HG03103 (cell line): ENCODE data around the gene BYSL.

Experiments used
- ATAC-seq: cut with Tn5 transposase; IDR thresholded peaks from one replicate; pipeline ENCODE4 v1.9.1; 2021; ENCODE audit warnings: low read depth; ENCODE audit not compliant: unreplicated experiment

BYSL gene, protein sequence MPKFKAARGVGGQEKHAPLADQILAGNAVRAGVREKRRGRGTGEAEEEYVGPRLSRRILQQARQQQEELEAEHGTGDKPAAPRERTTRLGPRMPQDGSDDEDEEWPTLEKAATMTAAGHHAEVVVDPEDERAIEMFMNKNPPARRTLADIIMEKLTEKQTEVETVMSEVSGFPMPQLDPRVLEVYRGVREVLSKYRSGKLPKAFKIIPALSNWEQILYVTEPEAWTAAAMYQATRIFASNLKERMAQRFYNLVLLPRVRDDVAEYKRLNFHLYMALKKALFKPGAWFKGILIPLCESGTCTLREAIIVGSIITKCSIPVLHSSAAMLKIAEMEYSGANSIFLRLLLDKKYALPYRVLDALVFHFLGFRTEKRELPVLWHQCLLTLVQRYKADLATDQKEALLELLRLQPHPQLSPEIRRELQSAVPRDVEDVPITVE

GRCh38 chr6:41920921-41921711 is at the start of gene BYSL, which contains the start of gene MED20:
Gene BYSL (plus strand): TSS chr6:41921499. CDS start chr6:41921563, 64 bp downstream.
Gene MED20 (minus strand): TSS chr6:41921139. CDS start chr6:41921018, 121 bp downstream.
- ATAC-seq = peak; percentile 78

- no peak for ATAC-seq
These were observed 49.6 kb upstream of the BYSL start for GRCh38 chr6:41871691-41872090.

- ATAC-seq = no peak
These were observed 49.2 kb upstream of the BYSL start for GRCh38 chr6:41872147-41872546.

DNA sequence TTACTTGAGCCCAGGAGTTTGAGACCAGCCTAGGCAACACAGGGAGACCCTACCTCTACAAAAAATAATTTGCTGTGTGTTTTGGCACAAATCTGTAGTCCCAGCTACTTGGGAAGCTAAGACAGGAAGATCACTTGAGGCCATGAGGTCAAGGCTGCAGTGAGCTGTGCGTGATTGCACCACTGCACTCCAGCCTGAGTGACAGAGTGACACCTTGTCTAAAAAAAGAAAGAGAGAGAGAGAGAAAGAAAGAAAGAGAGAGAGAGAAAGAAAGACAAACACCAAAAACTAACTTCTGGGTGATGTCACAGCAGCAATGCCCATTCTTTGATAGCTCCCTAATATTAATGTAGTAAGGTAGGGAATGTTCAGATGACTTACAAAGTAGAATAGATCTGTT is 46.6 kb upstream of the BYSL start:
- ATAC-seq = no peak

- ATAC-seq = no peak
These were observed 44.1 kb upstream of the BYSL start for GRCh38 chr6:41877051-41877680.

- ATAC-seq = no peak
These were observed 43.1 kb upstream of the BYSL start for GRCh38 chr6:41878246-41878645.

- ATAC-seq = no peak
These were observed 42.3 kb upstream of the BYSL start for GRCh38 chr6:41878961-41879405.

DNA sequence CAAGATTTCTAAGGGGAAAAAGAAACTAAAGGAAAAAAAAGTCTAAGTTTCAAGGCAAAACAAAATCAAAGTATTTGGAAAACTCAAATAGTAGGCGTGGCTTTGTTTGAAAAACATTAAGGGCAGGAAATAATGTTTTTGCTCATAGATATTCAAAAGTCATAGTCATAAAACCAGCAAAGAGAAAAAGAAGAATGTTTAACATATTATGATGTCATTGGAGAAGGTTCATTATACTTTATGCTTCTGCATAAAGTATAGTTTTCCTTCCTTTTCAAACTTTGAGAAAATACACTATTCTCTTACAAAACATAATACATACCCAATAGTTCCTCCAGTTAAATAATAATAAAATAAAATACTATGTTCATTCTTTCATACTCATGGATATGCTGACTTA is 39.8 kb upstream of the BYSL start:
- no peak for ATAC-seq

- ATAC-seq = no peak
These were observed 36.3 kb upstream of the BYSL start for GRCh38 chr6:41884957-41885356.

DNA sequence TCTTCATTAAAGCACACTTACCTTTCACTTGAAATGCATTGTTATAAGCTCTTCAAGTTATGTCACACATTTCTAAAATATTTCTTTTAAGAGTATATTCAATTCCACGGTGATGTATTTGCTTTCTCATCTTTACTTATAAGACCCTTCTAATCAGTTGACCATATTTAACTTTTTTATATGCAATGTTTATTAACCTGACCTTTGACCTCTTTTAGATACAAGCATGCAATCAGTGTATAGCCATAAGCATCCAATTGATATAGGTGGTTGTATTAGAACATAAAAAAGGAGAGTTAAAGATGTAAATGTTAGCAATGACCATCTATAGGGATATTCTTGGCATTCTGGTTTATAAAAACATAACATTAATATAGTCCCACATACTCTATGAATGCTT is 35.4 kb upstream of the BYSL start:
- ATAC-seq = no peak

GRCh38 chr6:41887331-41887751 is 34.0 kb upstream of the BYSL start:
- no peak for ATAC-seq

DNA sequence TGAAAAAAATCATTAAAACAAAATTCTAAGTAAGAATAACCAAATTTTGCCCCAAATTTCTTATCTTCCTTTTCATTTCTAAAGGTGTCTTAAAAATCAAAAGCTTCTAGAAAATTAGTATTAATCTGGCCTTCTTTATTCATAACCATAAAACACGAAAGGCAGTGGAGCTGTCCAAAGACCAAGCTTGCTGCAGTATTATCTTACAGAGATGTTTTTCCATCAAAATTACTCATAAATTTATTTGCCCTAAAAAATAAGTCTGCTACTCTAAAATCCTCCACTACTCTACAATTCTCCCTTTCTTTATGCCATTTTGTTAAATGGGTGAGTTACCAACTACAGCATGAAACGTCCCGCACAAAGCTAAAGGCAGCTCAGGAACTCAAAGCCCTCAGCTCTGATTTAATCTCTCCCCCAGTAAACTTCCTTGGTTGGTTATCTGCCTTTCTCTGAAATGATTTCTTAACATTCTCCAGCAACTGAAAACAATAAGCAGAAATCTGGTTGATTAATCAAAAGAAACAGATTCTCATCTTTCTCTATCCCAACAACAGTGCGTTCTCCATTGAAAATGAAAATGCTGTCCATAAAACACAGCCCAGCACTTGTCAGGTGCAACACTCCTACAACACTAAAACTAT is 28.3 kb upstream of the BYSL start:
- no peak for ATAC-seq

GRCh38 chr6:41894366-41895299 is 26.7 kb upstream of the BYSL start:
- ATAC-seq = peak; percentile 14

GRCh38 chr6:41895300-41896233 is 25.7 kb upstream of the BYSL start, which contains the start of gene USP49:
Gene USP49 (minus strand): TSS chr6:41895375. CDS start chr6:41806983, 88,392 bp downstream.
- peak; percentile 72 for ATAC-seq

DNA sequence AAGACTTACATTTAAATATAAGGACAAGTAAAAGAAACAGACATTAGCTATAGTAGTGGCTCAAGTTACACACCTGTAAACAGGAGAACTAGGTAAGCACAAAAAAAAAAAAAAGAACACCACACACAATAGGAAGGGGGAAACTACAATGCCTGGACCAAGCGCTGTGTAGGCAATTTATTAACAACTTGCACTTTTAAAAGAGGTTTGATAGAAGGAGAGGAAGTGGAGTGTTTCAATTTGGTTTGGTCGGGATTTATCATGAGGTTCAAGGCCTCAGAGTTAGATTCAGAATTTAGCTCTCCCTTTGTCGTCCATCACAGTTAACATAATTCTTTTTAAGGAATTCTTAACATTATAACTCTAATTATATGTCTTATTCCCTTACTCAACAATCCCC is 25.0 kb upstream of the BYSL start:
- no peak for ATAC-seq

DNA sequence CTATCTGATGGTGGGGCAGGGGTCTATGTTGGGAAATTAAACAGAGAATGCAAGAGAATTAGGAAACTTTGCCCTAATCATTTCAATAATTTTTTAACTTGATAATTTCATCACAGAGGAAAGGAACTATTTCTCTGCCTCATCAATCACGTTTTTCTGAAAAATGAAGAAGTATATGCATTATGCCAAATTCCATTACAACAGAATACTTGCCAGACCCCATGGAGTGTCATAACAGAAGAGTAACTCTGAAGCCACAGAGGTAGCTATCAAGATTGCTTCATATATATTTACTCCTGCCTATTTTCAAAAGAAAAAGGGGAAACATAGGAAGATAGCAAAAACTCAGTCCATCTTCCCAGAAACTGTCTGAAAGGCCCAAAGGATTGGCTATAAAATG is 20.4 kb upstream of the BYSL start:
- ATAC-seq = no peak

DNA sequence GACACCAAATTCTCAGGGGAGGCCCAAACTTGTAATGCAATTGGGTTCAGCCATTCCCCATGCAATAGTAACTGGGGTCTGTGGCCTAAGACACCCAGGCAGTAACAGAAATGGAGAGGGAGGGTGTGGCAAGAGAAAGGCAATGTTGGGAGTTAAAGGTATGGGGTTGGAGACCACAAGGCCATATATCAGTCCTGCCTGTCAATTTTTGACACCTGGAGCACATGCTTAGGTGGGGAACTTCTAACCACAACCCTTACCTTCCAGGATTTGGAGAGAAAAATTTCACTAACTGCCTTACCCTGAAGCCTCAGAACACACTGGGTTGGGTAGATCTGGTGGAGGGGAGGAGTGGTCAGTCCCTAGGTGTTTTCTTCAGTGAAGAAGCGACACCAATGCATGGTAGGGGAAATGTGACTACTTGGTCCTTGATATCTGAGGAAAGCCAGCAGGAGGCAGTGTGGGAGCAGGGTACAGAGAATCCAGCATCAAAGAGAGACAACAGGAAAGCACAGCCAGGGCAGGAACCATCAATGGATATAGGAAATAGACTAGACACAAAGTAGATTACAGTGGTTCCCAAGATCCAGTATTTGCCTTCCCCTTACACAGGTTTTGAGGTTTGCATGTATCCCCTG is 19.3 kb upstream of the BYSL start:
- ATAC-seq = no peak

DNA sequence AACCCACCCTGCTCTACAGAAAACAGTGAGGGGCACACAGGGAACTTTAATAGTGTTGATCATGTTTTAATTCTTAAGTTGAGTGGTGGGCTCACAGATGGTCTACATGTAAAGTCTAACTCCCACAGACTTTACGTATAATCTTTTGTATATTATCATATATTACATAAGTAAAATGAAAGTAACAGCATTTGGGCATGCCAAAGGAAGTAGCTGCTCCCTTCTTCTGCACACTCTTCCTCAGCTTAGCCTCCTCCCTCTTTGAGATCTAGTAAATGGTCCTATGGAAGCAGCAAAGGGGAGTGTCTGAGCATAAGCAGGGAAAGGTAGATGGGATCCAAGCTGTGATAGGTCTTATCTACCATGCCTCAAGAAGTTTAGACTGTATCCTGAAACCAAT is 11.6 kb upstream of the BYSL start:
- ATAC-seq = no peak
